H1 (cell line): Measurements from ENCODE around the gene SAMD4A. TPM values are rescaled to one million over a fixed set of nuclear protein-coding genes. Genes with fewer than 3 reads are reported as not detected.

Experiments
- CTCF ChIA-PET: fragments of 300-600 bp; sonication (Branson Sonifier 250); formaldehyde crosslinking; loops from one replicate; lab custom pipeline; 2021; ENCODE audit not compliant: partially characterized antibody; lab: Charles Lee
- POLR2A ChIA-PET: fragments of 300-600 bp; sonication (Branson Sonifier 250); formaldehyde crosslinking; loops from one replicate; lab custom pipeline; 2021; ENCODE audit warnings: inconsistent platforms; ENCODE audit not compliant: partially characterized antibody; lab: Charles Lee
- DNase-seq, 2 experiments: peaks; one replicate each; pipeline versions ENCODE4 v3.0.0 to v3.0.0-alpha.2; 2010 to 2022; ENCODE audit warnings: low spot score in 2 of 2, low read depth in 1 of 2, mixed read lengths in 1 of 2
- FAIRE-seq: peaks from 2 replicates; lab custom pipeline; 2011; peaks lifted over from hg19 to GRCh38; lab: Jason Lieb, UNC
- H2AFZ ChIP-seq: 2 replicates; pipeline ENCODE4 v1.8.1; 2012; ENCODE audit warnings: low read length, inconsistent platforms
- H2AK5ac ChIP-seq: 2 replicates; pipeline ENCODE4 v1.6.1; 2013; ENCODE audit warnings: low read depth, low read length
- H2BK120ac ChIP-seq: replicated peaks from 2 replicates; pipeline ENCODE3; 2013; ENCODE audit warnings: low read depth, low read length, inconsistent platforms
- H2BK12ac ChIP-seq: 2 replicates; pipeline ENCODE4 v1.6.1; 2013; ENCODE audit warnings: low read depth, low read length
- H2BK15ac ChIP-seq: 2 replicates; pipeline ENCODE4 v1.6.1; 2013; ENCODE audit warnings: low read length
- H2BK20ac ChIP-seq: 2 replicates; pipeline ENCODE4 v1.6.1; 2013; ENCODE audit warnings: low read length
- H2BK5ac ChIP-seq: 2 replicates; pipeline ENCODE4 v1.6.1; 2013; ENCODE audit warnings: low read depth, low read length
- H3K14ac ChIP-seq: 2 replicates; pipeline ENCODE4 v1.6.1; 2013; ENCODE audit warnings: inconsistent platforms; ENCODE audit not compliant: insufficient read length
- H3K18ac ChIP-seq: 2 replicates; pipeline ENCODE4 v1.6.1; 2013; ENCODE audit warnings: low read length; ENCODE audit errors: extremely low read depth
- H3K23ac ChIP-seq: 2 replicates; pipeline ENCODE4 v1.6.1; 2013; ENCODE audit warnings: inconsistent platforms; ENCODE audit not compliant: insufficient read length
- H3K23me2 ChIP-seq: 2 replicates; pipeline ENCODE4 v1.6.1; 2013; ENCODE audit warnings: low read depth, low read length
- H3K27ac ChIP-seq: 2 replicates; pipeline ENCODE4 v1.6.1; 2011; ENCODE audit warnings: low read depth, low read length, inconsistent platforms
- H3K27me3 ChIP-seq, 4 experiments: replicated peaks in 1 of 4; 1 replicate in 1 of 4; 2 replicates in 3 of 4; pipeline versions ENCODE4 v1.6.1 to v1.8.1; 2011 to 2013; ENCODE audit warnings: low read length in 3 of 4, mild to moderate bottlenecking in 3 of 4, inconsistent platforms in 2 of 4, mixed read lengths in 2 of 4, moderate library complexity in 1 of 4; ENCODE audit not compliant: control insufficient read depth in 3 of 4, insufficient read depth in 3 of 4; ENCODE audit errors: extremely low read depth in 1 of 4
- H3K36me3 ChIP-seq, 4 experiments: 2 replicates each; pipeline versions ENCODE4 v1.6.1 to v1.8.1; 2011 to 2013; ENCODE audit warnings: mild to moderate bottlenecking in 4 of 4, low read length in 3 of 4, moderate library complexity in 2 of 4, control low read depth in 1 of 4, inconsistent platforms in 1 of 4; ENCODE audit not compliant: insufficient read depth in 4 of 4, control insufficient read depth in 2 of 4
- H3K4ac ChIP-seq: replicated peaks from 2 replicates; pipeline ENCODE3; 2013; ENCODE audit warnings: low read length, low read depth, mixed read lengths, inconsistent platforms; ENCODE audit not compliant: insufficient read length
- H3K4me1 ChIP-seq, 4 experiments: replicated peaks in 1 of 4; 1 replicate in 1 of 4; 2 replicates in 3 of 4; pipeline versions ENCODE4 v1.6.1 to v1.8.1; 2011 to 2013; ENCODE audit warnings: low read length in 3 of 4, inconsistent platforms in 2 of 4, mixed read lengths in 1 of 4; ENCODE audit not compliant: insufficient read depth in 4 of 4, control insufficient read depth in 3 of 4
- H3K4me2 ChIP-seq, 2 experiments: 2 replicates each; pipeline versions ENCODE4 v1.6.1 to v1.8.1; 2011 to 2013; ENCODE audit warnings: low read depth in 2 of 2, low read length in 2 of 2, control low read depth in 1 of 2, inconsistent platforms in 1 of 2, mild to moderate bottlenecking in 1 of 2; ENCODE audit not compliant: insufficient read depth in 1 of 2
- H3K4me3 ChIP-seq, 4 experiments: fragments of 200-600, 300-600 bp in 1 of 4; sonication (generic), shearing (Covaris generic), sonication (Bioruptor Twin) in 1 of 4; 2 replicates each; pipeline versions ENCODE4 v1.5.1 to v1.8.1; 2011 to 2016; ENCODE audit warnings: low read length in 4 of 4, low read depth in 3 of 4, control low read depth in 2 of 4, inconsistent platforms in 2 of 4, mild to moderate bottlenecking in 2 of 4, mixed read lengths in 1 of 4, moderate library complexity in 1 of 4; ENCODE audit not compliant: insufficient read depth in 2 of 4; ENCODE audit errors: extremely low read depth in 1 of 4
- H3K56ac ChIP-seq: replicated peaks from 2 replicates; pipeline ENCODE3; 2013; ENCODE audit warnings: low read depth, mild to moderate bottlenecking, mixed read lengths, low read length, inconsistent platforms; ENCODE audit not compliant: insufficient read length
- H3K79me1 ChIP-seq: 2 replicates; pipeline ENCODE4 v1.6.1; 2013; ENCODE audit warnings: low read depth, low read length, control low read depth
- H3K79me2 ChIP-seq, 2 experiments: 2 replicates each; pipeline versions ENCODE4 v1.6.1 to v1.8.1; 2012 to 2013; ENCODE audit warnings: low read length in 2 of 2, mild to moderate bottlenecking in 2 of 2, inconsistent platforms in 1 of 2; ENCODE audit not compliant: insufficient read depth in 2 of 2, control insufficient read depth in 1 of 2
- H3K9ac ChIP-seq, 4 experiments: replicated peaks in 1 of 4; 1 replicate in 1 of 4; 2 replicates in 3 of 4; pipeline versions ENCODE4 v1.6.1 to v1.8.1; 2011 to 2013; ENCODE audit warnings: low read depth in 3 of 4, low read length in 3 of 4, control low read depth in 2 of 4, mild to moderate bottlenecking in 2 of 4, moderate library complexity in 2 of 4, inconsistent platforms in 1 of 4; ENCODE audit errors: extremely low read depth in 1 of 4
- H3K9me3 ChIP-seq, 2 experiments: 2 replicates each; pipeline versions ENCODE4 v1.6.1 to v1.8.1; 2012 to 2013; ENCODE audit warnings: mild to moderate bottlenecking in 2 of 2, moderate library complexity in 2 of 2, control low read depth in 1 of 2, inconsistent platforms in 1 of 2, low read depth in 1 of 2, low read length in 1 of 2, mixed read lengths in 1 of 2; ENCODE audit not compliant: insufficient read depth in 2 of 2
- H4K20me1 ChIP-seq, 2 experiments: replicated peaks in 1 of 2; 2 replicates each; pipeline versions ENCODE3 to v1.8.1; 2011 to 2013; ENCODE audit warnings: inconsistent platforms in 2 of 2, low read length in 2 of 2, mild to moderate bottlenecking in 1 of 2; ENCODE audit not compliant: insufficient read depth in 2 of 2, control insufficient read depth in 1 of 2
- H4K5ac ChIP-seq: 2 replicates; pipeline ENCODE4 v1.6.1; 2013; ENCODE audit warnings: low read length, low read depth, mixed read lengths, inconsistent platforms; ENCODE audit not compliant: insufficient read length
- H4K8ac ChIP-seq: 2 replicates; pipeline ENCODE4 v1.8.0; 2013; ENCODE audit warnings: mild to moderate bottlenecking, moderate library complexity, low read length, inconsistent platforms; ENCODE audit not compliant: insufficient read depth; ENCODE audit errors: extremely low read depth
- H4K91ac ChIP-seq: replicated peaks from 2 replicates; pipeline ENCODE3; 2013; ENCODE audit warnings: low read length, mixed read lengths, inconsistent platforms; ENCODE audit not compliant: insufficient read length
- CBX8 ChIP-seq: fragments of 300-800, 300-1000 bp; sonication (generic); IDR thresholded peaks from 2 replicates; pipeline ENCODE4 v1.7.1; 2016; ENCODE audit warnings: low read depth, low read length, borderline replicate concordance
- CHD2 ChIP-seq: IDR thresholded peaks from 2 replicates; pipeline ENCODE4 v1.6.1; 2012; ENCODE audit warnings: low read length, improper control_type of control experiment
- FOSL1 ChIP-seq: IDR thresholded peaks from 2 replicates; pipeline ENCODE4 v1.6.1; 2011; ENCODE audit warnings: mild to moderate bottlenecking, low read depth, low read length, moderate library complexity; ENCODE audit not compliant: insufficient read depth
- GABPA ChIP-seq: IDR thresholded peaks from 2 replicates; pipeline ENCODE4 v1.6.1; 2011; ENCODE audit warnings: mild to moderate bottlenecking, low read length, moderate library complexity, borderline replicate concordance; ENCODE audit not compliant: insufficient read depth
- NANOG ChIP-seq: IDR thresholded peaks from 2 replicates; pipeline ENCODE4 v1.6.1; 2011; ENCODE audit warnings: low read length, low read depth, mild to moderate bottlenecking, inconsistent platforms; ENCODE audit not compliant: insufficient read depth, poor library complexity, severe bottlenecking
- POLR2A ChIP-seq, 2 experiments: IDR thresholded peaks; 1 replicate in 1 of 2; 2 replicates in 1 of 2; pipeline ENCODE4 v1.6.1; 2011; ENCODE audit warnings: low read depth in 2 of 2, low read length in 2 of 2, mild to moderate bottlenecking in 2 of 2; ENCODE audit errors: control extremely low read depth in 1 of 2
- POU5F1 ChIP-seq: IDR thresholded peaks from 2 replicates; pipeline ENCODE4 v1.6.1; 2011; ENCODE audit warnings: low read depth, mild to moderate bottlenecking, low read length, moderate library complexity
- SAP30 ChIP-seq: fragments of 300-600 bp; sonication (generic); IDR thresholded peaks from 2 replicates; pipeline ENCODE4 v1.7.1; 2012; ENCODE audit warnings: low read length, moderate library complexity, mild to moderate bottlenecking, inconsistent platforms; ENCODE audit not compliant: insufficient read depth, insufficient replicate concordance
- WGBS, 2 experiments: shearing (Covaris generic) in 1 of 2; methylation state at CpG; one replicate each; pipeline versions ENCODE4 v1.1.6 to v1.1.7; 2013 to 2015; ENCODE audit warnings: low lambda C conversion rate in 2 of 2, mixed read lengths in 2 of 2, inconsistent platforms in 1 of 2, low coverage in 1 of 2, missing lambda C conversion rate in 1 of 2; ENCODE audit not compliant: insufficient replicate concordance in 2 of 2, insufficient coverage in 1 of 2, insufficient read length in 1 of 2; ENCODE audit errors: extremely low coverage in 1 of 2, missing lambda C conversion rate in 1 of 2; 5-methylcytosine and 5-hydroxymethylcytosine counted together
- polyA plus RNA-seq, 7 experiments: library from polyadenylated mRNA; depleted of rRNA in 3 of 7; stranded (reverse) in 5 of 7; unstranded in 2 of 7; fragments of >200 nt in 5 of 7; fragments of 200-250 nt in 2 of 7; gene quantifications; 1 replicate in 5 of 7; 2 replicates in 1 of 7; 4 replicates in 1 of 7; pipeline versions ENCODE4 v1.2.1 to v1.2.3, GENCODE V29; 2011 to 2013; ENCODE audit warnings: missing spikeins in 2 of 7, mixed read lengths in 2 of 7
- total RNA-seq: library from RNA; stranded (reverse); fragmentation: NEBNext Ultra II Directional; extraction: Animal tissue kit (Norgen Biotek cat#: 25700); gene quantifications from 2 replicates; pipeline ENCODE4 v1.2.1, GENCODE V29; 2021
- TF ChIP-seq, protein P1 (sequence below): IDR thresholded peaks from 2 replicates; pipeline ENCODE4 v1.6.1; 2011; ENCODE audit warnings: low read length, improper control_type of control experiment
- TF ChIP-seq, protein P2 (sequence below), 3 experiments: IDR thresholded peaks; 1 replicate in 2 of 3; 2 replicates in 1 of 3; pipeline versions ENCODE4 v1.5.1 to v1.6.1; 2011; ENCODE audit warnings: low read length in 3 of 3, mild to moderate bottlenecking in 3 of 3, inconsistent platforms in 2 of 3, low read depth in 1 of 3, moderate library complexity in 1 of 3; ENCODE audit not compliant: insufficient read depth in 1 of 3; ENCODE audit errors: control extremely low read depth in 1 of 3

Gene SAMD4A
- total and polyA plus RNA-seq, 2 of the 8 experiments (the other 6 are each of a cell fraction or from before 2014, with no cell fraction given): 2.4 to 12.3 TPM

DNA sequence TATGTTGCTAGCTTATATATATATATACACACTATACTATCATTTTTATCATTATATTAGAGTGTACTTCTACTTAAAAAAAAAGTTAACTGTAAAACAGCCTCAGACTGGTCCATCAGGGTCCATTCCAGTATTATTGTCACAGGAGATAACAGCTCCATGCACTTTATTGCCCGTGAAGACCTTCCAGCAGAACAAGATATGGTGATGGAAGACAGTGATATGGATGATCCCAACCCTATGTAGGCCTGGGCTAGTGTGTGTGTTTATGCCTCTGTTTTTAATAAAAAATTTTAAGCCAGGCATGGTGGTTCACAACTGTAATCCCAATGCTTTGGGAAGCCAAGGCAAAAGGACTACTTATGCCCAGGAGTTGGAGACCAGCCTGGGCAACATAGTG, 249.5 kb downstream of the SAMD4A start:
- no peak for DNase-seq
- Histone ChIP-seq H3K27ac (no peak overlapping the region), H2BK15ac (no peak overlapping the region), H3K4me2 (no peak overlapping the region), H2AFZ (no peak overlapping the region), H2BK120ac (no peak overlapping the region), H3K79me1 (no peaks in the 10 kb centered on the region), H2BK5ac (no peak overlapping the region), H4K8ac (no peak overlapping the region), H3K18ac (no peak overlapping the region), H3K4me3 (no peak overlapping the region), H3K23ac (no peak overlapping the region), H4K5ac (no peak overlapping the region), H2BK20ac (no peak overlapping the region), H3K9ac (no peak overlapping the region), H3K9me3 (no peaks in the 10 kb centered on the region), H3K36me3 (no peaks in the 10 kb centered on the region), H2AK5ac (no peak overlapping the region), H3K4ac (no peak overlapping the region), H3K23me2 (no peaks in the 10 kb centered on the region), H3K79me2 (no peaks in the 10 kb centered on the region), H3K4me1 (no peaks in the 10 kb centered on the region), H3K56ac (no peak overlapping the region), H3K27me3 (no peaks in the 10 kb centered on the region), H4K91ac (no peak overlapping the region), H2BK12ac (no peak overlapping the region), H4K20me1 (no peaks in the 10 kb centered on the region), H3K14ac (no peak overlapping the region)
- ChIA-PET POLR2A (interaction anchor here (0.6 to 0.9 kb wide), 2 partner anchors 251 to 385 kb away, joined by 4 read pairs; no protein-coding TSS in a partner anchor), CTCF (interaction anchor here (0.7 to 4.8 kb wide), 6 partner anchors 11 to 303 kb away, joined by 3 to 39 read pairs (median 3); no protein-coding TSS in a partner anchor)
- WGBS, 2 experiments: 88% methylated on average over 1 of the region's 1 CpG; no CpG with 5 or more reads in 1 of the 2 experiments
- FAIRE-seq: no peak
- TF ChIP-seq, protein P1, sequence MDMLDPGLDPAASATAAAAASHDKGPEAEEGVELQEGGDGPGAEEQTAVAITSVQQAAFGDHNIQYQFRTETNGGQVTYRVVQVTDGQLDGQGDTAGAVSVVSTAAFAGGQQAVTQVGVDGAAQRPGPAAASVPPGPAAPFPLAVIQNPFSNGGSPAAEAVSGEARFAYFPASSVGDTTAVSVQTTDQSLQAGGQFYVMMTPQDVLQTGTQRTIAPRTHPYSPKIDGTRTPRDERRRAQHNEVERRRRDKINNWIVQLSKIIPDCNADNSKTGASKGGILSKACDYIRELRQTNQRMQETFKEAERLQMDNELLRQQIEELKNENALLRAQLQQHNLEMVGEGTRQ: no peak
- TF ChIP-seq GABPA: no peak
- TF ChIP-seq, protein P2, sequence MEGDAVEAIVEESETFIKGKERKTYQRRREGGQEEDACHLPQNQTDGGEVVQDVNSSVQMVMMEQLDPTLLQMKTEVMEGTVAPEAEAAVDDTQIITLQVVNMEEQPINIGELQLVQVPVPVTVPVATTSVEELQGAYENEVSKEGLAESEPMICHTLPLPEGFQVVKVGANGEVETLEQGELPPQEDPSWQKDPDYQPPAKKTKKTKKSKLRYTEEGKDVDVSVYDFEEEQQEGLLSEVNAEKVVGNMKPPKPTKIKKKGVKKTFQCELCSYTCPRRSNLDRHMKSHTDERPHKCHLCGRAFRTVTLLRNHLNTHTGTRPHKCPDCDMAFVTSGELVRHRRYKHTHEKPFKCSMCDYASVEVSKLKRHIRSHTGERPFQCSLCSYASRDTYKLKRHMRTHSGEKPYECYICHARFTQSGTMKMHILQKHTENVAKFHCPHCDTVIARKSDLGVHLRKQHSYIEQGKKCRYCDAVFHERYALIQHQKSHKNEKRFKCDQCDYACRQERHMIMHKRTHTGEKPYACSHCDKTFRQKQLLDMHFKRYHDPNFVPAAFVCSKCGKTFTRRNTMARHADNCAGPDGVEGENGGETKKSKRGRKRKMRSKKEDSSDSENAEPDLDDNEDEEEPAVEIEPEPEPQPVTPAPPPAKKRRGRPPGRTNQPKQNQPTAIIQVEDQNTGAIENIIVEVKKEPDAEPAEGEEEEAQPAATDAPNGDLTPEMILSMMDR (IDR thresholded peaks at IDR 0.05; ENCODE audit: control extremely low read depth in 1 of 3, insufficient read depth in 1 of 3, low read depth in 1 of 3, low read length in 3 of 3): no peak
- no peak for TF ChIP-seq POU5F1
- TF ChIP-seq CBX8: no peak
- no peak for TF ChIP-seq NANOG
- TF ChIP-seq CHD2: no peak
- no peak for TF ChIP-seq POLR2A (IDR thresholded peaks at IDR 0.05; ENCODE audit: control extremely low read depth in 1 of 2, low read depth in 2 of 2, low read length in 2 of 2)
- no peak for TF ChIP-seq FOSL1
- no peak for TF ChIP-seq SAP30
